Lower leg skin (tissue), 4 donors: Measurements from ENCODE around the gene IL36G. TPM values are rescaled to one million over a fixed set of nuclear protein-coding genes. Genes with fewer than 3 reads are reported as not detected.

Source experiments
- DNase-seq, 2 donors: peaks; one replicate each; pipeline ENCODE4 v3.0.0-alpha.2; 2019; ENCODE audit warnings: low spot score in 2 of 2
- H3K4me3 ChIP-seq: fragments of 200-600 bp; sonication (generic); 2 replicates; pipeline ENCODE4 v1.5.1; 2017; ENCODE audit warnings: mild to moderate bottlenecking, low read depth; ENCODE audit not compliant: poor library complexity, severe bottlenecking
- CTCF ChIP-seq, 3 donors: fragments of 450-650 bp; IDR thresholded peaks; one replicate each; pipeline ENCODE4 v1.5.1; 2016; ENCODE audit warnings: antibody characterized with exemption in 3 of 3, mild to moderate bottlenecking in 3 of 3, moderate library complexity in 2 of 3
- POLR2A ChIP-seq, 2 donors: fragments of 450-650 bp; IDR thresholded peaks; one replicate each; pipeline ENCODE4 v1.6.1; 2016 to 2017; ENCODE audit warnings: antibody characterized with exemption in 2 of 2, mild to moderate bottlenecking in 1 of 2, moderate library complexity in 1 of 2
- WGBS, 2 donors: methylation state at CpG; one replicate each; pipeline ENCODE4 v1.1.5; 2018; 5-methylcytosine and 5-hydroxymethylcytosine counted together
- intact Hi-C: fragments of 100-400 bp; cut with DNase I; formaldehyde crosslinking; loops from one replicate; pipeline ENCODE4 v1.15.0; 2023; ENCODE audit warnings: low total_unique reads
- total RNA-seq, 4 donors: library from RNA; depleted of rRNA; stranded (reverse); fragments of >200 nt; gene quantifications; one replicate each; pipeline ENCODE4 v1.1.0, GENCODE V29; 2016

The IL36G gene
- total RNA-seq, 4 donors from 2014 or later, result 19.1 to 65.1 (median 24.5) TPM

GRCh38 chr2:113007250-113007649, 29.4 kb downstream of the IL36G start:
- no peak overlapping the region for H3K4me3 ChIP-seq
- no peak for DNase-seq
- 86 to 88% methylated on average over 1 of the region's 1 CpG for WGBS, 2 donors
- TF ChIP-seq POLR2A (IDR thresholded peaks at IDR 0.05), result no peak
- no peak for TF ChIP-seq CTCF (IDR thresholded peaks at IDR 0.05)
- intact Hi-C loops, result no loop called here

- no peak for DNase-seq
- TF ChIP-seq POLR2A (IDR thresholded peaks at IDR 0.05), result no peak
- TF ChIP-seq CTCF (IDR thresholded peaks at IDR 0.05), result no peak
- 65 to 87% methylated on average over 1 of the region's 1 CpG for WGBS, 2 donors
- intact Hi-C loops, result no loop called here
- H3K4me3 ChIP-seq, result no peak overlapping the region
Measured at GRCh38 chr2:113009622-113010021, 31.8 kb downstream of the IL36G start.

GRCh38 chr2:113010088-113010487, 32.3 kb downstream of the IL36G start:
- TF ChIP-seq POLR2A (IDR thresholded peaks at IDR 0.05), result no peak
- TF ChIP-seq CTCF (IDR thresholded peaks at IDR 0.05), result no peak
- WGBS, 2 donors, result 46% methylated on average over 2 of the region's 2 CpGs
- DNase-seq, result no peak
- H3K4me3 ChIP-seq, result no peak overlapping the region
- intact Hi-C loops, result no loop called here

DNA sequence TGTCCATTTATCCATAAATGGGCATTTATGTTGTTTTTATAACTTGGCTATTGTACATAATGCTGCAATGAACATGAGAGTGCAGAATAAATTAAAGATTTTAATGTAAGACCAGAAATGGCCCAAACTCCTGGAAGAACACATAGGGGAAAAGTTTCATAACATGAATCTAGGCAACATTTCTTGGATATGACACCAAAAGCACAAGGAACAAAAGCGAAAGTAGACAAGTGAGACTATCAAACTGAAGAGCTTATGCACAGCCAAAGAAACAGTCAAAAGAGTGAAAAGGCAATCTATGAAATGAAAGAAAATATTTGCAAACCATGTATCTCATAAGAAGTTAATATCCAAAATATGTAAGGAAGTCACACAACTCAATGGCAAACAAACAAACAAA, 33.3 kb downstream of the IL36G start:
- H3K4me3 ChIP-seq, result no peak overlapping the region
- TF ChIP-seq POLR2A (IDR thresholded peaks at IDR 0.05) (no peak), CTCF (IDR thresholded peaks at IDR 0.05) (no peak)
- 93 to 97% methylated on average over 1 of the region's 1 CpG for WGBS, 2 donors
- no peak for DNase-seq
- intact Hi-C loops, result no loop called here

DNA sequence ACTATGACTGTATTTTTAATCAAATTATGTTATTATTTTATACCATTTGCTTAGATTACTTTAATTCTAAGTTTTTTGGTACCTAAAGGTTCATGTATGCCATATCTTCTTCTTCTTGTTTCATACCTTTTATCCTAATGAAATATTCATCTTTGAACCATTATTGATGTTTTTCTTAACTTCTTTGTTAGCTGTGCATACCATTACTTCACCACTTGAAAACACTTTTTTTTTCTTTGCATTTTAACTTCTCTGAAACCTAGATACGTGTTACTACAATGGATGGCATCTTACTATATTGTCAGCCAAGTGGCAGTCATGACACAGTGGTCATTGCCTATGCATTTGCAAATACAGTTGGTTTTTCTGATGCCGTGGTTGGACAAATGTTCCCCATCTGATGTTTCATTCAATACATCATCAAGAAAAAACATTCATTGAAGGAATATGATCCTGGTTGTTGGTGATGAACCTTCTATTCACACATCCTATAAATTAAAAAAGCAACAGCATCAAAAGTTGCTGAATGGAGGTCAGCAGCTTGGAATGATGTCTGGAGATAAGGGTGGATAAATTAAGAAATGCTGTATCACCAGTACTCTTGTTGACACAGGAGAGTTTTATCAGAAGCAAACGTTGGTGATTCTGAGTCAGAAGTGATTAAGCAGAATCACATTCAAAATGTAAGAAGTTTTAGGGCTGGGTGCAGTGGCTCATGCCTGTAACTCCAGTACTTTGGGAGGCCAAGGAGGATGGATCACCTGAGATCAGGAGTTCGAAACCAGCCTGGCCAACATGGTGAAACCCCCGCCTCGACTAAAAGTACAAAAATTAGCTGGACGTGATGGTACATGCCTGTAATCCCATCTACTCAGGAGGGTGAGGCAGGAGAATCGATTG, 34.9 kb downstream of the IL36G start:
- no peak overlapping the region for H3K4me3 ChIP-seq
- DNase-seq, result no peak
- 70 to 71% methylated on average over 8 of the region's 8 CpGs for WGBS, 2 donors
- TF ChIP-seq CTCF (IDR thresholded peaks at IDR 0.05), result no peak
- TF ChIP-seq POLR2A (IDR thresholded peaks at IDR 0.05), result no peak
- intact Hi-C loops, result no loop called here

- 77 to 80% methylated on average over 3 of the region's 3 CpGs for WGBS, 2 donors
- intact Hi-C loops, result no loop called here
- TF ChIP-seq CTCF (IDR thresholded peaks at IDR 0.05), result no peak
- no peak for DNase-seq
- no peak overlapping the region for H3K4me3 ChIP-seq
Measured at GRCh38 chr2:113013336-113013661, 35.5 kb downstream of the IL36G start.
